GM23338 (cell line): ENCODE measurements around the gene TRIP10.

ENCODE experiments used
- CREB1 ChIP-seq: fragments of 250-450 bp; sonication (Bioruptor Pico); IDR thresholded peaks from 2 replicates; pipeline ENCODE4 v1.5.0; 2020; ENCODE audit warnings: low read depth, mild to moderate bottlenecking, moderate library complexity
- EZH2 ChIP-seq: fragments of 200-600 bp; sonication (generic); IDR thresholded peaks from one replicate; pipeline ENCODE4 v1.8.0; 2017; ENCODE audit warnings: antibody characterized with exemption, mild to moderate bottlenecking, low read depth; ENCODE audit not compliant: unreplicated experiment
- EZH2phosphoT487 ChIP-seq: fragments of 200-600 bp; sonication (generic); IDR thresholded peaks from one replicate; pipeline ENCODE4 v1.8.1; 2018; ENCODE audit warnings: antibody characterized with exemption; ENCODE audit not compliant: unreplicated experiment
- JUNB ChIP-seq: IDR thresholded peaks from one replicate; pipeline ENCODE4 v1.6.1; 2016; ENCODE audit warnings: antibody characterized with exemption; ENCODE audit not compliant: unreplicated experiment
- NANOG ChIP-seq: IDR thresholded peaks from 2 replicates; pipeline ENCODE4 v1.6.1; 2016; ENCODE audit warnings: antibody characterized with exemption, borderline replicate concordance
- POLR2AphosphoS5 ChIP-seq: IDR thresholded peaks from 2 replicates; pipeline ENCODE4 v1.6.1; 2016; ENCODE audit warnings: antibody characterized with exemption, low read depth
- REST ChIP-seq: IDR thresholded peaks from one replicate; pipeline ENCODE4 v1.6.1; 2018; ENCODE audit warnings: antibody characterized with exemption; ENCODE audit not compliant: unreplicated experiment
- STAT1 ChIP-seq: IDR thresholded peaks from one replicate; pipeline ENCODE4 v1.6.1; 2016; ENCODE audit warnings: antibody characterized with exemption; ENCODE audit not compliant: unreplicated experiment
- ZNF114 ChIP-seq: fragments of 250-450 bp; sonication (Bioruptor Pico); IDR thresholded peaks from 2 replicates; pipeline ENCODE4 v1.5.0; 2020; ENCODE audit warnings: mild to moderate bottlenecking, moderate library complexity
- ZNF331 ChIP-seq: fragments of 250-450 bp; sonication (Bioruptor Pico); IDR thresholded peaks from 2 replicates; pipeline ENCODE4 v1.5.0; 2020; ENCODE audit warnings: low read depth, mild to moderate bottlenecking, moderate library complexity
- TF ChIP-seq, protein P1 (sequence below): IDR thresholded peaks from 2 replicates; pipeline ENCODE4 v1.6.1; 2016; ENCODE audit warnings: antibody characterized with exemption
- TF ChIP-seq, protein P2 (sequence below), 2 experiments: fragments of 200-600 bp in 1 of 2; sonication (generic) in 1 of 2; conservative IDR thresholded peaks; 2 replicates each; pipeline versions ENCODE4 v1.5.1 to v1.6.1; 2016 to 2017; ENCODE audit warnings: antibody characterized with exemption in 2 of 2, low read depth in 2 of 2, mild to moderate bottlenecking in 2 of 2, moderate library complexity in 1 of 2
- TF ChIP-seq, protein P3 (sequence below): fragments of 250-450 bp; sonication (Bioruptor Pico); IDR thresholded peaks from 2 replicates; pipeline ENCODE4 v1.5.0; 2020; ENCODE audit warnings: mild to moderate bottlenecking, moderate library complexity

DNA sequence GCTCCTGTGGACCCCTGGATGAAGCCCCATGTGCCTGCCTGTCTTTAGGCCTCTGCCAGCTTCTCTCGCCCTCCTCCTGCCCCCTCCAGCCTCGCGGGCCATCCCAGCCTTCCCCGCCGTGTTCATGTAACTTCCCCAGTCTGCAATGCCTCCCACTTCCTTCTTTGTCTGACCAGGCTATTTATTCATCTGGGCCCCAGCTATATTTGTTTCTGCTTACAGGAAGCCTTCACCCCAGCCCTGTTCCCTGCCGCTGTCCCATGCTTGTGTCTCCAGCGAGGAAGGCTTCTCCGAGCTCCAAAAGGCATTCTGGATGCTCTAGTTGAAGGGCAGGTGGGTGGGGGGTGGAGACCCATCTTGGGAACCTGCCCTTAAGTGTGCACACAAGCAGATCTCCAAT lies 11.1 kb upstream of the TRIP10 start:
- TF ChIP-seq, protein P1, sequence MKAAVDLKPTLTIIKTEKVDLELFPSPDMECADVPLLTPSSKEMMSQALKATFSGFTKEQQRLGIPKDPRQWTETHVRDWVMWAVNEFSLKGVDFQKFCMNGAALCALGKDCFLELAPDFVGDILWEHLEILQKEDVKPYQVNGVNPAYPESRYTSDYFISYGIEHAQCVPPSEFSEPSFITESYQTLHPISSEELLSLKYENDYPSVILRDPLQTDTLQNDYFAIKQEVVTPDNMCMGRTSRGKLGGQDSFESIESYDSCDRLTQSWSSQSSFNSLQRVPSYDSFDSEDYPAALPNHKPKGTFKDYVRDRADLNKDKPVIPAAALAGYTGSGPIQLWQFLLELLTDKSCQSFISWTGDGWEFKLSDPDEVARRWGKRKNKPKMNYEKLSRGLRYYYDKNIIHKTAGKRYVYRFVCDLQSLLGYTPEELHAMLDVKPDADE, result no peak
- TF ChIP-seq, protein P2, sequence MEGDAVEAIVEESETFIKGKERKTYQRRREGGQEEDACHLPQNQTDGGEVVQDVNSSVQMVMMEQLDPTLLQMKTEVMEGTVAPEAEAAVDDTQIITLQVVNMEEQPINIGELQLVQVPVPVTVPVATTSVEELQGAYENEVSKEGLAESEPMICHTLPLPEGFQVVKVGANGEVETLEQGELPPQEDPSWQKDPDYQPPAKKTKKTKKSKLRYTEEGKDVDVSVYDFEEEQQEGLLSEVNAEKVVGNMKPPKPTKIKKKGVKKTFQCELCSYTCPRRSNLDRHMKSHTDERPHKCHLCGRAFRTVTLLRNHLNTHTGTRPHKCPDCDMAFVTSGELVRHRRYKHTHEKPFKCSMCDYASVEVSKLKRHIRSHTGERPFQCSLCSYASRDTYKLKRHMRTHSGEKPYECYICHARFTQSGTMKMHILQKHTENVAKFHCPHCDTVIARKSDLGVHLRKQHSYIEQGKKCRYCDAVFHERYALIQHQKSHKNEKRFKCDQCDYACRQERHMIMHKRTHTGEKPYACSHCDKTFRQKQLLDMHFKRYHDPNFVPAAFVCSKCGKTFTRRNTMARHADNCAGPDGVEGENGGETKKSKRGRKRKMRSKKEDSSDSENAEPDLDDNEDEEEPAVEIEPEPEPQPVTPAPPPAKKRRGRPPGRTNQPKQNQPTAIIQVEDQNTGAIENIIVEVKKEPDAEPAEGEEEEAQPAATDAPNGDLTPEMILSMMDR (conservative IDR thresholded peaks at IDR 0.05; ENCODE audit: low read depth in 2 of 2), result no peak
- TF ChIP-seq POLR2AphosphoS5, result no peak
- TF ChIP-seq EZH2, result no peak
- no peak for TF ChIP-seq JUNB
- TF ChIP-seq ZNF114 (CRISPR knock-in tag), result no peak
- TF ChIP-seq EZH2phosphoT487, result no peak
- TF ChIP-seq REST, result no peak
- TF ChIP-seq STAT1, result no peak
- TF ChIP-seq CREB1, result no peak
- no peak for TF ChIP-seq ZNF331 (CRISPR knock-in tag)
- TF ChIP-seq NANOG, result no peak
- TF ChIP-seq, protein P3, sequence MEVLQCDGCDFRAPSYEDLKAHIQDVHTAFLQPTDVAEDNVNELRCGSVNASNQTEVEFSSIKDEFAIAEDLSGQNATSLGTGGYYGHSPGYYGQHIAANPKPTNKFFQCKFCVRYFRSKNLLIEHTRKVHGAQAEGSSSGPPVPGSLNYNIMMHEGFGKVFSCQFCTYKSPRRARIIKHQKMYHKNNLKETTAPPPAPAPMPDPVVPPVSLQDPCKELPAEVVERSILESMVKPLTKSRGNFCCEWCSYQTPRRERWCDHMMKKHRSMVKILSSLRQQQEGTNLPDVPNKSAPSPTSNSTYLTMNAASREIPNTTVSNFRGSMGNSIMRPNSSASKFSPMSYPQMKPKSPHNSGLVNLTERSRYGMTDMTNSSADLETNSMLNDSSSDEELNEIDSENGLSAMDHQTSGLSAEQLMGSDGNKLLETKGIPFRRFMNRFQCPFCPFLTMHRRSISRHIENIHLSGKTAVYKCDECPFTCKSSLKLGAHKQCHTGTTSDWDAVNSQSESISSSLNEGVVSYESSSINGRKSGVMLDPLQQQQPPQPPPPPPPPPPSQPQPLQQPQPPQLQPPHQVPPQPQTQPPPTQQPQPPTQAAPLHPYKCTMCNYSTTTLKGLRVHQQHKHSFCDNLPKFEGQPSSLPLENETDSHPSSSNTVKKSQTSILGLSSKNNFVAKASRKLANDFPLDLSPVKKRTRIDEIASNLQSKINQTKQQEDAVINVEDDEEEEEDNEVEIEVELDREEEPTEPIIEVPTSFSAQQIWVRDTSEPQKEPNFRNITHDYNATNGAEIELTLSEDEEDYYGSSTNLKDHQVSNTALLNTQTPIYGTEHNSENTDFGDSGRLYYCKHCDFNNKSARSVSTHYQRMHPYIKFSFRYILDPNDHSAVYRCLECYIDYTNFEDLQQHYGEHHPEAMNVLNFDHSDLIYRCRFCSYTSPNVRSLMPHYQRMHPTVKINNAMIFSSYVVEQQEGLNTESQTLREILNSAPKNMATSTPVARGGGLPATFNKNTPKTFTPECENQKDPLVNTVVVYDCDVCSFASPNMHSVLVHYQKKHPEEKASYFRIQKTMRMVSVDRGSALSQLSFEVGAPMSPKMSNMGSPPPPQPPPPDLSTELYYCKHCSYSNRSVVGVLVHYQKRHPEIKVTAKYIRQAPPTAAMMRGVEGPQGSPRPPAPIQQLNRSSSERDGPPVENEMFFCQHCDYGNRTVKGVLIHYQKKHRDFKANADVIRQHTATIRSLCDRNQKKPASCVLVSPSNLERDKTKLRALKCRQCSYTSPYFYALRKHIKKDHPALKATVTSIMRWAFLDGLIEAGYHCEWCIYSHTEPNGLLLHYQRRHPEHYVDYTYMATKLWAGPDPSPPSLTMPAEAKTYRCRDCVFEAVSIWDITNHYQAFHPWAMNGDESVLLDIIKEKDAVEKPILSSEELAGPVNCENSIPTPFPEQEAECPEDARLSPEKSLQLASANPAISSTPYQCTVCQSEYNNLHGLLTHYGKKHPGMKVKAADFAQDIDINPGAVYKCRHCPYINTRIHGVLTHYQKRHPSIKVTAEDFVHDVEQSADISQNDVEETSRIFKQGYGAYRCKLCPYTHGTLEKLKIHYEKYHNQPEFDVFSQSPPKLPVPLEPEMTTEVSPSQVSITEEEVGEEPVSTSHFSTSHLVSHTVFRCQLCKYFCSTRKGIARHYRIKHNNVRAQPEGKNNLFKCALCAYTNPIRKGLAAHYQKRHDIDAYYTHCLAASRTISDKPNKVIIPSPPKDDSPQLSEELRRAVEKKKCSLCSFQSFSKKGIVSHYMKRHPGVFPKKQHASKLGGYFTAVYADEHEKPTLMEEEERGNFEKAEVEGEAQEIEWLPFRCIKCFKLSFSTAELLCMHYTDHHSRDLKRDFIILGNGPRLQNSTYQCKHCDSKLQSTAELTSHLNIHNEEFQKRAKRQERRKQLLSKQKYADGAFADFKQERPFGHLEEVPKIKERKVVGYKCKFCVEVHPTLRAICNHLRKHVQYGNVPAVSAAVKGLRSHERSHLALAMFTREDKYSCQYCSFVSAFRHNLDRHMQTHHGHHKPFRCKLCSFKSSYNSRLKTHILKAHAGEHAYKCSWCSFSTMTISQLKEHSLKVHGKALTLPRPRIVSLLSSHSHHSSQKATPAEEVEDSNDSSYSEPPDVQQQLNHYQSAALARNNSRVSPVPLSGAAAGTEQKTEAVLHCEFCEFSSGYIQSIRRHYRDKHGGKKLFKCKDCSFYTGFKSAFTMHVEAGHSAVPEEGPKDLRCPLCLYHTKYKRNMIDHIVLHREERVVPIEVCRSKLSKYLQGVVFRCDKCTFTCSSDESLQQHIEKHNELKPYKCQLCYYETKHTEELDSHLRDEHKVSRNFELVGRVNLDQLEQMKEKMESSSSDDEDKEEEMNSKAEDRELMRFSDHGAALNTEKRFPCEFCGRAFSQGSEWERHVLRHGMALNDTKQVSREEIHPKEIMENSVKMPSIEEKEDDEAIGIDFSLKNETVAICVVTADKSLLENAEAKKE (CRISPR knock-in tag), result no peak
